Activated CD4-positive, alpha-beta T cell treated with anti-CD3 and anti-CD28 coated beads for 36 hours (primary cell): ENCODE results near the gene DCTD. TPM values are rescaled to one million over a fixed set of nuclear protein-coding genes. Genes with fewer than 3 reads are reported as not detected.

Source experiments
- ATAC-seq: fragments of 200-7000 bp; cut with Tn5 transposase; one replicate; pipeline ENCODE4 v1.10.0; 2021; ENCODE audit warnings: mild to moderate bottlenecking, moderate library complexity
- CTCF ChIA-PET: fragments of 350-600 bp; sonication (Branson Sonifier 250); formaldehyde crosslinking; loops from one replicate; lab custom pipeline; 2021; ENCODE audit warnings: antibody characterized with exemption; lab: Charles Lee
- POLR2A ChIA-PET: fragments of 350-600 bp; sonication (Branson Sonifier 250); formaldehyde crosslinking; loops from one replicate; lab custom pipeline; 2021; ENCODE audit warnings: antibody characterized with exemption, inconsistent platforms; lab: Charles Lee
- DNase-seq: peaks from one replicate; pipeline ENCODE4 v3.0.0-alpha.2; 2020
- H3K27ac Mint-ChIP-seq: one replicate; pipeline ENCODE4 v1.8.0; 2021; ENCODE audit warnings: mixed read lengths
- H3K27me3 Mint-ChIP-seq: one replicate; pipeline ENCODE4 v1.8.0; 2021; ENCODE audit warnings: mixed read lengths
- H3K36me3 Mint-ChIP-seq: one replicate; pipeline ENCODE4 v1.8.0; 2021; ENCODE audit warnings: low read depth, mixed read lengths
- H3K4me1 Mint-ChIP-seq: one replicate; pipeline ENCODE4 v1.8.0; 2021; ENCODE audit warnings: mixed read lengths
- H3K4me3 Mint-ChIP-seq: one replicate; pipeline ENCODE4 v1.8.0; 2021; ENCODE audit warnings: mild to moderate bottlenecking, moderate library complexity, mixed read lengths
- H3K9me3 Mint-ChIP-seq: one replicate; pipeline ENCODE4 v1.8.0; 2021; ENCODE audit warnings: low read depth, mixed read lengths
- intact Hi-C, 2 experiments: fragments of 100-400 bp; cut with DNase I in 1 of 2; cut with micrococcal nuclease in 1 of 2; formaldehyde crosslinking; loops; one replicate each; pipeline versions ENCODE4 v1.14.2 to v1.15.1; 2022 to 2024; cut with DNase I, micrococcal nuclease
- total RNA-seq, 2 experiments: library from RNA; stranded (reverse); gene quantifications; one replicate each; pipeline ENCODE4 v1.2.3, GENCODE V29; 2021

DCTD gene
- total RNA-seq, 2 experiments from 2014 or later, result 119 to 128 TPM

DNA sequence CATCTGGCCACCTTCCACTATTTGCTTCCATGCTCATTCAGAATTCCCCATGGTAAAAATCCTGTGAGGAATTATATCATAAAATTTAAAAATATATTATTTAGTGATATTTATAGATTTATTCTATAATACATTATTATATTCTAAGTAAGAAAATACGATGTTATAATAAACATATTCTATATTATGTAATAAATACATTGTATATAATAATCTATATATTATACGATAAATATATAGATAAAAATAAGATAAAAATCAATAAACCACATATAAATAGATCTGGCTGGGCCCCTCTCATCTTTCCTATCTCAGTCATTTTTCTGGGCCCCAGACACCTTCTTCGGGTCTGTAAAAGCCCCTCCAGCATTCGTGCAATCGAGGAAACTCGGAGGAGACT, 68.5 kb downstream of the DCTD start:
- Mint-ChIP-seq H3K4me3 (no peak overlapping the region), H3K27ac (no peak overlapping the region), H3K27me3 (peaks cover 4% of the 10 kb centered on the region), H3K4me1 (no peaks in the 10 kb centered on the region), H3K9me3 (no peaks in the 10 kb centered on the region), H3K36me3 (no peaks in the 10 kb centered on the region)
- POLR2A ChIA-PET, result no interaction called here
- no peak for DNase-seq
- intact Hi-C loops, result no loop called here
- CTCF ChIA-PET, result no interaction called here
- ATAC-seq, result no peak

DNA sequence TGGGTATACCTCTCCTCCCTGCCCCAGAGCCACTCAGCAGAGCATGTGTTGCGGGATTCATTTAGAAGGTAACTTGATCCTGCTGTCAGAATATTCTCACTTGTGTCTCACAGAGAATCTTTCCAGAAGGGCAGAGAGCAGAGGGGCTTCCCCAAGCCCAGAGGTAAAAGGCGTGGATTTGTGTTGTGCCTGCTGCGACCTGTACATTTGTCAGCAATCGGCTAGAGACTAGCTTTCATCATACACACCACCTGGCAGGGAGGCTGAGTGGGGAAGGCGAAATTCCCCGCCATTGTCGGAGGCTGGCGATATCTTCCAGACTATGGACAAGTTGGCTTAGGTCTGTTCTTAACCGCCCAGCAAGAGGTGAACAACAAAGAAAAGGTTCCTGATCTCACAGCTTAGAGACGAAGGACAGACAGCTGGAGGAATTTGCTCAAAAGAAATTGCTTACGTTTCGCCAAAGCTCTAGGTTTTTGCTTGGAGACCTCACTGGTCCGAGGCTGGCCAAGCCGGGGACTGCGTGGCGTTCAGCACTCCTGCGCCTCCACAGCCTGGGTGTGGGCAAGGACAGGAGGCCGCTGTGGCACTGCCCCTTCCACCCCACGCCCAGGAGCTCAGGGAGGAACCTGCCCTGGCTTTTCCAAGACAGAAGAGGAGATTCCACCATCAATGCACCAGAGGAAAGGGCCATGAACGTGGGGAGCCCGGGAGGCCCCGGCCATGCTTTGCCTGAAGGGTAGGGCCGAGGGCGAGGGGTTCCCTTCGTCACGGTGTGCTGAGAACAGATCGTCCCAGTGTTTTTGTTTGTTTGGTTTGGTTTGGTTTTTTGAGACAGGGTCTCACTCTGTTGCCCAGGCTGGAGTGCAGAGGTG, 69.4 kb downstream of the DCTD start:
- CTCF ChIA-PET, result no interaction called here
- H3K27me3 Mint-ChIP-seq, result peaks cover 4% of the 10 kb centered on the region
- intact Hi-C loops, result no loop called here
- DNase-seq, result no peak
- H3K9me3 Mint-ChIP-seq, result no peaks in the 10 kb centered on the region
- H3K4me1 Mint-ChIP-seq, result no peaks in the 10 kb centered on the region
- no peak overlapping the region for H3K4me3 Mint-ChIP-seq
- POLR2A ChIA-PET, result no interaction called here
- ATAC-seq, result no peak
- no peaks in the 10 kb centered on the region for H3K36me3 Mint-ChIP-seq
- no peak overlapping the region for H3K27ac Mint-ChIP-seq

DNA sequence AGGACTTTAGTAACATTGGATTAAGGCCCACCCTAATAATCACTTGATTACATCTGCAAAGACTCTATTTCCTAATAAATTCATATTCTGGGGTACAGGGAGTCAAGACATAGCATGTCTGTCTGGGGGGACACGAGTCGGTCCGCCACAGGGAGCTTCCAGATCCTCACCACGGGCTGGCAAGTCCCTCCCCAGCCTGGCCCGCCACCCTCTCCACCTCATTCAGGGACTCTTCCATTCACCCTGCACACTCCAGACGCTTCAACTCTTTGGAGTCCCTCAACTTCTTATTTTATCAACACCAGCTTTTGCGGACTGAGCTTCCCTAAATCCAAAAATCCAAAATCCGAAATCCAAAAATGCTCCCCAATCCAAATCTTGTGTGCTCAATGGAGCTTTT, 71.2 kb downstream of the DCTD start:
- H3K36me3 Mint-ChIP-seq, result no peaks in the 10 kb centered on the region
- ATAC-seq (no peak), DNase-seq (no peak)
- ChIA-PET CTCF (interaction anchor here (0.6 kb wide), 1 partner anchor 40 kb away, joined by 3 read pairs; no protein-coding TSS in a partner anchor), POLR2A (no interaction called here)
- intact Hi-C loops, result no loop called here
- no peaks in the 10 kb centered on the region for H3K9me3 Mint-ChIP-seq
- no peak overlapping the region for H3K4me3 Mint-ChIP-seq
- no peak overlapping the region for H3K27ac Mint-ChIP-seq
- no peaks in the 10 kb centered on the region for H3K4me1 Mint-ChIP-seq
- H3K27me3 Mint-ChIP-seq, result peaks cover 4% of the 10 kb centered on the region

DNA sequence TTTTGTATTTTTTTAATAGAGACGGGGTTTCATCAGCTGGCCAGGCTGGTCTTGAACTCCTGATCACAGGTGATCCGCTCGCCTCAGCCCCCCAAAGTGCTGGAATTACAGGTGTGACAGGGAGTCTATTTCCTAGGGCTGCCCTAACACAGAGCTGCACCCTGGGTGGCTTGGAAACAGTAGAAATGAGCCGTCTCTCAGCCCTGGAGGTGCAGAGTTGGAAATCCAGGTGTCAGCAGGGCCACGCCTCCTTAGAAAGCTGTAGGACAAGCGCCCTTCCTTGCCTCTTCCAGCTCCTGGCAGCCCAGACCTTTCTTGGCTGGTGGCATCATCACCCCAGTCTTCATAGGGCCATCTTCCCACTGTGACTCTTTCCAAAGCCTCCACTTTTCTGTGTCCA, 71.6 kb downstream of the DCTD start:
- no peak for DNase-seq
- Mint-ChIP-seq H3K4me1 (no peaks in the 10 kb centered on the region), H3K27ac (no peak overlapping the region), H3K9me3 (no peaks in the 10 kb centered on the region), H3K4me3 (no peak overlapping the region), H3K27me3 (peaks cover 4% of the 10 kb centered on the region), H3K36me3 (no peaks in the 10 kb centered on the region)
- ChIA-PET POLR2A (no interaction called here), CTCF (interaction anchor here (0.6 kb wide), 1 partner anchor 40 kb away, joined by 3 read pairs; no protein-coding TSS in a partner anchor)
- intact Hi-C loops, result no loop called here
- no peak for ATAC-seq

DNA sequence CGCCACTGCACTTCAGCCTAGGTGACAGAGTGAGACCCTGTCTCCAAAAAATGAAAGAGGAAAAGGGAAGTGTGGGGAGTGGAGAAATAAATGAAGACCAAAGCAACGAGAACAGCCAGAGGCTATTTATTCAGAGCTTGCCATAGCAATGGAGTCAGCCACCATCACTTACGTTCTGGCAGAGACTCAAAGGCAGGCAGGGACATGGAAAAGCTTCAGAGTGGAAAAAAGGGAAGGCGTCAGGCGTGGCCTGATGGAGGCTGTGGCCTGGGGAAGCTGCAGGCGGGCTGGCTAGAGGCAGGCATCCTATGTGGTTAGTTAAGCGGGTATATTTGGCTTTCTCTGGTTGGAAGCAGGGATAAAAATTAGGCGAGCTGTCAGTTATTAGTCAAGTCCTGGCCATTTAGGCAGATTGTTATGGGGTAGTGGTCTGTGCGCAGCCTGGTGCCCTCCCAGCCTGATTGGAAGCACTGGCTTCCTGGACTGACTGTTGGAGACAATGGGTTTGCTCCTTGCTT, 73.3 kb downstream of the DCTD start:
- peaks cover 6% of the 10 kb centered on the region for H3K27me3 Mint-ChIP-seq
- ATAC-seq (no peak), DNase-seq (no peak)
- H3K9me3 Mint-ChIP-seq, result no peaks in the 10 kb centered on the region
- no peaks in the 10 kb centered on the region for H3K36me3 Mint-ChIP-seq
- H3K4me1 Mint-ChIP-seq, result no peaks in the 10 kb centered on the region
- intact Hi-C loops, result no loop called here
- ChIA-PET CTCF (no interaction called here), POLR2A (interaction anchor here (0.9 kb wide), 1 partner anchor 859 kb away, joined by 8 read pairs; no protein-coding TSS in a partner anchor)
- no peak overlapping the region for H3K4me3 Mint-ChIP-seq
- no peak overlapping the region for H3K27ac Mint-ChIP-seq

- no peak for DNase-seq
- Mint-ChIP-seq H3K9me3 (no peaks in the 10 kb centered on the region), H3K27me3 (peaks cover 8% of the 10 kb centered on the region), H3K4me1 (no peaks in the 10 kb centered on the region), H3K4me3 (no peak overlapping the region), H3K36me3 (no peaks in the 10 kb centered on the region), H3K27ac (no peak overlapping the region)
- intact Hi-C loops, result no loop called here
- ChIA-PET CTCF (no interaction called here), POLR2A (no interaction called here)
- no peak for ATAC-seq
These were observed 74.3 kb downstream of the DCTD start for GRCh38 chr4:182842759-182843390.

GRCh38 chr4:182842104-182842600, 75.0 kb downstream of the DCTD start:
- Mint-ChIP-seq H3K27me3 (peaks cover 8% of the 10 kb centered on the region), H3K4me3 (no peak overlapping the region), H3K9me3 (no peaks in the 10 kb centered on the region), H3K4me1 (no peaks in the 10 kb centered on the region), H3K27ac (no peak overlapping the region), H3K36me3 (no peaks in the 10 kb centered on the region)
- DNase-seq, result no peak
- ChIA-PET POLR2A (no interaction called here), CTCF (no interaction called here)
- intact Hi-C loops, result no loop called here
- no peak for ATAC-seq

DNA sequence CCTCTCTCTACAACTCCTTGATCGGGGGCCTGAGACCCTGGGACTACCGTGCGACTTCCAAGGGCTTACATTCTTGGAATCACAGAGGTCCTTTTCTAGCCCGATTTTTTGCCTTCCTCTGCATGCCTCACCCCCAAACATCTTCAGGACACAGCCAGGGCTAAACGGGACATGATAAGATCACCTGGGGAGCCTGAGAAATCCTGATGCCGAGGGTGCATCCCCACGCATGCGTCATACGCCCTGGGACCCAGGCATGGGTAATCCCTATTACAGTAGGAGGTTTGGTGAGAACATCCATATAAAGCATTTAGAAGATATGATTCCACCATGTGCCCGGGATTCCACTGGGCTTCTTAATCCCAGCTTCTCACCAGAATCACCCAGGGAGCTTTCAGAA, 77.1 kb downstream of the DCTD start:
- Mint-ChIP-seq H3K9me3 (no peaks in the 10 kb centered on the region), H3K27me3 (peaks cover 16% of the 10 kb centered on the region), H3K36me3 (no peaks in the 10 kb centered on the region), H3K4me1 (no peaks in the 10 kb centered on the region), H3K4me3 (no peak overlapping the region), H3K27ac (no peak overlapping the region)
- ChIA-PET POLR2A (no interaction called here), CTCF (no interaction called here)
- ATAC-seq (no peak), DNase-seq (no peak)
- intact Hi-C loops, result no loop called here

Other genes with a start within 250 kb of the DCTD start
- gene WWC2, start 181.9 kb upstream of the DCTD start, total RNA-seq, result 1 to 10 TPM; 3.6 to 4.3 TPM